HepG2 (cell line): ENCODE measurements around the gene RAD51. TPM values are rescaled to one million over a fixed set of nuclear protein-coding genes. Genes with fewer than 3 reads are reported as not detected.

ENCODE experiments used
- CEBPB ChIP-seq: IDR thresholded peaks from 2 replicates; pipeline ENCODE4 v1.6.1; 2011; ENCODE audit warnings: low read depth, low read length, improper control_type of control experiment, borderline replicate concordance
- CENPX ChIP-seq: sonication (generic); formaldehyde crosslinking; IDR thresholded peaks from 2 replicates; pipeline ENCODE4 v1.9.0; 2021; ENCODE audit warnings: mild to moderate bottlenecking, missing genetic modification reagents, moderate library complexity
- GATA4 ChIP-seq: sonication (generic); IDR thresholded peaks from 2 replicates; pipeline ENCODE4 v1.6.1; 2016; ENCODE audit warnings: antibody characterized with exemption, low read depth, borderline replicate concordance
- MEIS2 ChIP-seq: sonication (generic); formaldehyde crosslinking; IDR thresholded peaks from 2 replicates; pipeline ENCODE4 v1.9.0; 2021; ENCODE audit warnings: mild to moderate bottlenecking, missing genetic modification reagents
- NFIC ChIP-seq: IDR thresholded peaks from 2 replicates; pipeline ENCODE4 v1.6.1; 2012; ENCODE audit warnings: mild to moderate bottlenecking, low read length, inconsistent platforms
- ONECUT2 ChIP-seq: sonication (generic); formaldehyde crosslinking; IDR thresholded peaks from 2 replicates; pipeline ENCODE4 v1.4.0; 2020; ENCODE audit warnings: missing genetic modification reagents
- PPARG ChIP-seq: conservative IDR thresholded peaks from 2 replicates; pipeline ENCODE4 v1.6.1; 2016; ENCODE audit warnings: missing biosample characterization, missing genetic modification reagents
- SP140L ChIP-seq: sonication (generic); formaldehyde crosslinking; IDR thresholded peaks from 2 replicates; pipeline ENCODE4 v1.4.0; 2020; ENCODE audit warnings: missing genetic modification reagents, borderline replicate concordance
- TGIF2 ChIP-seq: IDR thresholded peaks from 2 replicates; pipeline ENCODE4 v1.6.1; 2016; ENCODE audit warnings: control low read depth, missing compliant biosample characterization
- TMF1 ChIP-seq: sonication (generic); formaldehyde crosslinking; IDR thresholded peaks from 2 replicates; pipeline ENCODE4 v1.8.1; 2022; ENCODE audit warnings: low read depth, missing genetic modification reagents
- ZNF382 ChIP-seq: sonication (generic); formaldehyde crosslinking; IDR thresholded peaks from 2 replicates; pipeline ENCODE4 v1.5.0; 2020; ENCODE audit warnings: missing genetic modification reagents, mild to moderate bottlenecking, borderline replicate concordance
- ZNF484 ChIP-seq: sonication (generic); formaldehyde crosslinking; IDR thresholded peaks from 2 replicates; pipeline ENCODE4 v1.5.1; 2020; ENCODE audit warnings: mild to moderate bottlenecking, low read depth, missing genetic modification reagents, borderline replicate concordance
- ZNF510 ChIP-seq: sonication (generic); formaldehyde crosslinking; IDR thresholded peaks from 2 replicates; pipeline ENCODE4 v1.4.0; 2020; ENCODE audit warnings: low read depth, mild to moderate bottlenecking, missing genetic modification reagents
- ZNF737 ChIP-seq: sonication (generic); formaldehyde crosslinking; IDR thresholded peaks from 2 replicates; pipeline ENCODE4 v1.5.0; 2020; ENCODE audit warnings: missing genetic modification reagents, mild to moderate bottlenecking, borderline replicate concordance
- polyA plus RNA-seq, 8 experiments: library from polyadenylated mRNA; depleted of rRNA in 3 of 8; stranded (reverse) in 7 of 8; unstranded in 1 of 8; fragments of >200 nt; fragmentation: Illumina TruSeq in 4 of 8; extraction: Trizol in 4 of 8; gene quantifications; 2 replicates each; pipeline versions ENCODE4 v1.2.1 to v1.2.3, GENCODE V29; 2011 to 2016; ENCODE audit warnings: low read depth in 4 of 8, missing spikeins in 1 of 8, mixed read lengths in 1 of 8; ENCODE audit not compliant: insufficient read depth in 1 of 8
- total RNA-seq, 5 experiments: library from RNA; depleted of rRNA; stranded (reverse); fragments of >200 nt; fragmentation: Illumina TruSeq; extraction: Trizol; gene quantifications; 2 replicates each; pipeline ENCODE4 v1.2.3, GENCODE V29; 2016; ENCODE audit warnings: low read depth in 1 of 5
- TF ChIP-seq, protein P1 (sequence below): sonication (generic); formaldehyde crosslinking; IDR thresholded peaks from 2 replicates; pipeline ENCODE4 v1.4.0; 2020; ENCODE audit warnings: missing genetic modification reagents, borderline replicate concordance
- TF ChIP-seq, protein P2 (sequence below): sonication (generic); formaldehyde crosslinking; conservative IDR thresholded peaks from 2 replicates; pipeline ENCODE4 v1.5.0; 2020; ENCODE audit warnings: missing genetic modification reagents
- TF ChIP-seq, protein P3 (sequence below): sonication (generic); formaldehyde crosslinking; IDR thresholded peaks from 2 replicates; pipeline ENCODE4 v1.4.0; 2020; ENCODE audit warnings: missing genetic modification reagents, low read depth, mild to moderate bottlenecking, borderline replicate concordance
- TF ChIP-seq, protein P4 (sequence below): sonication (generic); formaldehyde crosslinking; IDR thresholded peaks from 2 replicates; pipeline ENCODE4 v1.5.0; 2020; ENCODE audit warnings: mild to moderate bottlenecking, missing genetic modification reagents, borderline replicate concordance

The RAD51 gene
- total and polyA plus RNA-seq, 2 of the 13 experiments (the other 11 are each of a cell fraction or from before 2014, with no cell fraction given), result 8.5 to 12.8 TPM

DNA sequence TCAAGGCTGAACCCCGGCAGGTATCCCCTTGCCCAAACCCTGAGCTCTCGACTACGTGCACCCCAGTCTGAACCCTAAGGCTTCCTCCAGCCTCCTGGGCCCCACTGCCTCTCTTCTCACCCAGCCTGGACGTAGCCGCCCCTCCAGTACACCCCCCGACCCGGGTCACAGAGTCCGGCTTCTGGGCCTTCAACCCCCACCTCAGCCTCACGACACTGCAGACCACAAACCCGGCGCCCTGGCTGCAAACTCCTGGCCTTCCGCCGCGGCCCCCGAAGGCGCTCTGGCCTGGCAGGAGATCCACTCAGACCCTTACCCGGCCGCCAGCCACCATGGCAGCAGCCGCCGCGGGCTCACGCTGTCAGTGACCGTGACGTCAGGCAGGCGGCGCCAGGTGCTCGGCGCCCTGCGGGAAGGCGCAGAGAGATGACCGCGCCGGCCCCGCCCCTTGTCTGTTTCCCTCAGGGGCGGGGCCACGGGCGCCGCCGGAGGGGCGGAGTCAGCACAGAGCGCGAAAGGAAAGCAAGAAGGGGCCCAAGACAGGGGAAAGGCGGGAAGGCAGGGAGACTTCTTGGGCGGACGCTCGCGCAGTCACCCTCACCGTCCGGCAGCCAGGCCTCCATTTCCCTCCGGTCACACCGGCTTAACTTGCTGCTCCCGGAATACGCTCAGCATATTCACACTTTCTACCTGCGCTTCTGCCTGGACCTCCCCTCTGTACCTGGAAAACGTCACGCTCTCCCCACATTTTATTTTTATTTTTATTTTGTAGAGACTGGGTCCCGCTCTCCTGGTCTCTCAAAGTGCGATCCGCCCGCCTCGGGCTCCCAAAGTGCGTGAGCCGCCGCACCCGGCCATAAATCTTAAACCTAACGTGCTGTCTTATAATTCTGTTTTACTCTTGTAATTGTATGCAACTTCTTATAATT lies 60.2 kb downstream of the RAD51 start, which contains the start of gene RMDN3 (continued):
- TF ChIP-seq ZNF737 (CRISPR knock-in tag) (no peak), ZNF510 (CRISPR knock-in tag) (peak; percentile 71; the same call in 1 of the 2 replicates), CEBPB (no peak), ZNF484 (CRISPR knock-in tag) (no peak), TGIF2 (CRISPR knock-in tag) (peak; percentile 87; the same call in 1 of the 2 replicates), GATA4 (no peak), MEIS2 (CRISPR knock-in tag) (no peak; the same call in 1 of the 2 replicates), CENPX (CRISPR knock-in tag) (no peak), NFIC (no peak), ZNF382 (CRISPR knock-in tag) (no peak), PPARG (CRISPR knock-in tag) (no peak), TMF1 (CRISPR knock-in tag) (no peak), SP140L (CRISPR knock-in tag) (no peak), ONECUT2 (CRISPR knock-in tag) (no peak)
- TF ChIP-seq, protein P1, sequence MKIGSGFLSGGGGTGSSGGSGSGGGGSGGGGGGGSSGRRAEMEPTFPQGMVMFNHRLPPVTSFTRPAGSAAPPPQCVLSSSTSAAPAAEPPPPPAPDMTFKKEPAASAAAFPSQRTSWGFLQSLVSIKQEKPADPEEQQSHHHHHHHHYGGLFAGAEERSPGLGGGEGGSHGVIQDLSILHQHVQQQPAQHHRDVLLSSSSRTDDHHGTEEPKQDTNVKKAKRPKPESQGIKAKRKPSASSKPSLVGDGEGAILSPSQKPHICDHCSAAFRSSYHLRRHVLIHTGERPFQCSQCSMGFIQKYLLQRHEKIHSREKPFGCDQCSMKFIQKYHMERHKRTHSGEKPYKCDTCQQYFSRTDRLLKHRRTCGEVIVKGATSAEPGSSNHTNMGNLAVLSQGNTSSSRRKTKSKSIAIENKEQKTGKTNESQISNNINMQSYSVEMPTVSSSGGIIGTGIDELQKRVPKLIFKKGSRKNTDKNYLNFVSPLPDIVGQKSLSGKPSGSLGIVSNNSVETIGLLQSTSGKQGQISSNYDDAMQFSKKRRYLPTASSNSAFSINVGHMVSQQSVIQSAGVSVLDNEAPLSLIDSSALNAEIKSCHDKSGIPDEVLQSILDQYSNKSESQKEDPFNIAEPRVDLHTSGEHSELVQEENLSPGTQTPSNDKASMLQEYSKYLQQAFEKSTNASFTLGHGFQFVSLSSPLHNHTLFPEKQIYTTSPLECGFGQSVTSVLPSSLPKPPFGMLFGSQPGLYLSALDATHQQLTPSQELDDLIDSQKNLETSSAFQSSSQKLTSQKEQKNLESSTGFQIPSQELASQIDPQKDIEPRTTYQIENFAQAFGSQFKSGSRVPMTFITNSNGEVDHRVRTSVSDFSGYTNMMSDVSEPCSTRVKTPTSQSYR (CRISPR knock-in tag), result no peak
- TF ChIP-seq, protein P2, sequence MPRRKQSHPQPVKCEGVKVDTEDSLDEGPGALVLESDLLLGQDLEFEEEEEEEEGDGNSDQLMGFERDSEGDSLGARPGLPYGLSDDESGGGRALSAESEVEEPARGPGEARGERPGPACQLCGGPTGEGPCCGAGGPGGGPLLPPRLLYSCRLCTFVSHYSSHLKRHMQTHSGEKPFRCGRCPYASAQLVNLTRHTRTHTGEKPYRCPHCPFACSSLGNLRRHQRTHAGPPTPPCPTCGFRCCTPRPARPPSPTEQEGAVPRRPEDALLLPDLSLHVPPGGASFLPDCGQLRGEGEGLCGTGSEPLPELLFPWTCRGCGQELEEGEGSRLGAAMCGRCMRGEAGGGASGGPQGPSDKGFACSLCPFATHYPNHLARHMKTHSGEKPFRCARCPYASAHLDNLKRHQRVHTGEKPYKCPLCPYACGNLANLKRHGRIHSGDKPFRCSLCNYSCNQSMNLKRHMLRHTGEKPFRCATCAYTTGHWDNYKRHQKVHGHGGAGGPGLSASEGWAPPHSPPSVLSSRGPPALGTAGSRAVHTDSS (CRISPR knock-in tag), result no peak
- TF ChIP-seq, protein P3, sequence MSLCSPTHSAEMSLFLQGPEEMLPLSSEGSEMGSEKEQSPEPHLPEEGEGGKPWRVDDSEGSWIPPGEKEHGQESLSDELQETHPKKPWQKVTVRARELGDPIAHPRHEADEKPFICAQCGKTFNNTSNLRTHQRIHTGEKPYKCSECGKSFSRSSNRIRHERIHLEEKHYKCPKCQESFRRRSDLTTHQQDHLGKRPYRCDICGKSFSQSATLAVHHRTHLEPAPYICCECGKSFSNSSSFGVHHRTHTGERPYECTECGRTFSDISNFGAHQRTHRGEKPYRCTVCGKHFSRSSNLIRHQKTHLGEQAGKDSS (CRISPR knock-in tag), result peak; percentile 70
- TF ChIP-seq, protein P4, sequence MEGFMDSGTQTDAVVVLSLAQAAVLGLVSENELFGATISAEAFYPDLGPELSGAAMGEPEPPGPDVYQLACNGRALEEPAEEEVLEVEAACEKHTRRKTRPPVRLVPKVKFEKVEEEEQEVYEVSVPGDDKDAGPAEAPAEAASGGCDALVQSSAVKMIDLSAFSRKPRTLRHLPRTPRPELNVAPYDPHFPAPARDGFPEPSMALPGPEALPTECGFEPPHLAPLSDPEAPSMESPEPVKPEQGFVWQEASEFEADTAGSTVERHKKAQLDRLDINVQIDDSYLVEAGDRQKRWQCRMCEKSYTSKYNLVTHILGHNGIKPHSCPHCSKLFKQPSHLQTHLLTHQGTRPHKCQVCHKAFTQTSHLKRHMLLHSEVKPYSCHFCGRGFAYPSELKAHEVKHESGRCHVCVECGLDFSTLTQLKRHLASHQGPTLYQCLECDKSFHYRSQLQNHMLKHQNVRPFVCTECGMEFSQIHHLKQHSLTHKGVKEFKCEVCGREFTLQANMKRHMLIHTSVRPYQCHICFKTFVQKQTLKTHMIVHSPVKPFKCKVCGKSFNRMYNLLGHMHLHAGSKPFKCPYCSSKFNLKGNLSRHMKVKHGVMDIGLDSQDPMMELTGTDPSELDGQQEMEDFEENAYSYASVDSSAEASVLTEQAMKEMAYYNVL (CRISPR knock-in tag), result no peak
